Progenitor cell of endocrine pancreas (in vitro differentiated cells): ENCODE data around the gene TPCN2. TPM values are rescaled to one million over a fixed set of nuclear protein-coding genes. Genes with fewer than 3 reads are reported as not detected.
"Not testable (repeated sequence)": the region's sequence is repeated elsewhere in the genome, so short reads cannot be mapped to it uniquely, and the experiment has no call there.

Experiments used
- DNase-seq: peaks from one replicate; pipeline ENCODE4 v3.0.0; 2021; ENCODE audit warnings: low spot score; ENCODE audit not compliant: unreplicated experiment
- H3K27ac Mint-ChIP-seq: 2 replicates; pipeline ENCODE4 v1.8.0; 2021; ENCODE audit warnings: mild to moderate bottlenecking, moderate library complexity, mixed read lengths
- H3K27me3 Mint-ChIP-seq: 2 replicates; pipeline ENCODE4 v1.8.0; 2021; ENCODE audit warnings: mixed read lengths
- H3K36me3 Mint-ChIP-seq: 2 replicates; pipeline ENCODE4 v1.8.0; 2022; ENCODE audit warnings: mixed read lengths; ENCODE audit not compliant: insufficient read depth
- H3K4me1 Mint-ChIP-seq: 2 replicates; pipeline ENCODE4 v1.8.0; 2021; ENCODE audit warnings: low read depth, mixed read lengths
- H3K4me3 Mint-ChIP-seq: 2 replicates; pipeline ENCODE4 v1.8.0; 2021; ENCODE audit warnings: low read depth, mild to moderate bottlenecking, moderate library complexity, mixed read lengths
- H3K9me3 Mint-ChIP-seq: 2 replicates; pipeline ENCODE4 v1.8.0; 2021; ENCODE audit warnings: low read depth, mixed read lengths
- total RNA-seq: library from RNA; stranded (reverse); gene quantifications from 2 replicates; pipeline ENCODE4 v1.2.1, GENCODE V29; 2021
- TF ChIP-seq, protein P1 (sequence below): fragments of 200-600 bp; sonication (generic); IDR thresholded peaks from one replicate; pipeline ENCODE4 v1.5.0; 2021; ENCODE audit warnings: antibody characterized with exemption, mild to moderate bottlenecking; ENCODE audit not compliant: unreplicated experiment

The TPCN2 gene
- total RNA-seq, 1 donor from 2014 or later: 19.7 TPM

DNA sequence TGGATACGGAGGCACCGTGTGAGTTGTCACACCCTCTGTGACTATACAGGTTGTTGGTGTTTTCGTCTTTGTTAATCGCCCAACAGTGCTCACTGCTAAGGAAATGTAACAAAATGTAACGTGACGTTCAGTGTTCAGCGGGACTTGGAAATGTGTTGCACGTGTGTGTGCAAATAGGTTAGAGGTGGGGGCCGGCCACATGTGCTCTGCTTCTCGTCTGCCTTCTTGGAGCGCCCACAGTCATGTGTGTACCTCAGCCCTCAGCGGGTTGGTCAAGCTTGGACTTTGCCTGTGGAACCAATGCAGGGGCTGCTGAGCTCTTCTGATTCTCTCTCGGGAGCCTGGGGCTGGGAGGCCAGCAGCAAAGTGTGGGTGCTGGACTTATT is 99.6 kb downstream of the TPCN2 start:
- no peak overlapping the region for H3K4me3 Mint-ChIP-seq
- H3K9me3 Mint-ChIP-seq: peaks cover 27% of the 10 kb centered on the region
- no peak for DNase-seq
- TF ChIP-seq, protein P1, sequence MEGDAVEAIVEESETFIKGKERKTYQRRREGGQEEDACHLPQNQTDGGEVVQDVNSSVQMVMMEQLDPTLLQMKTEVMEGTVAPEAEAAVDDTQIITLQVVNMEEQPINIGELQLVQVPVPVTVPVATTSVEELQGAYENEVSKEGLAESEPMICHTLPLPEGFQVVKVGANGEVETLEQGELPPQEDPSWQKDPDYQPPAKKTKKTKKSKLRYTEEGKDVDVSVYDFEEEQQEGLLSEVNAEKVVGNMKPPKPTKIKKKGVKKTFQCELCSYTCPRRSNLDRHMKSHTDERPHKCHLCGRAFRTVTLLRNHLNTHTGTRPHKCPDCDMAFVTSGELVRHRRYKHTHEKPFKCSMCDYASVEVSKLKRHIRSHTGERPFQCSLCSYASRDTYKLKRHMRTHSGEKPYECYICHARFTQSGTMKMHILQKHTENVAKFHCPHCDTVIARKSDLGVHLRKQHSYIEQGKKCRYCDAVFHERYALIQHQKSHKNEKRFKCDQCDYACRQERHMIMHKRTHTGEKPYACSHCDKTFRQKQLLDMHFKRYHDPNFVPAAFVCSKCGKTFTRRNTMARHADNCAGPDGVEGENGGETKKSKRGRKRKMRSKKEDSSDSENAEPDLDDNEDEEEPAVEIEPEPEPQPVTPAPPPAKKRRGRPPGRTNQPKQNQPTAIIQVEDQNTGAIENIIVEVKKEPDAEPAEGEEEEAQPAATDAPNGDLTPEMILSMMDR: no peak
- peaks cover 14% of the 10 kb centered on the region for H3K4me1 Mint-ChIP-seq
- peaks cover 4% of the 10 kb centered on the region for H3K27me3 Mint-ChIP-seq
- H3K36me3 Mint-ChIP-seq: peaks cover 9% of the 10 kb centered on the region
- H3K27ac Mint-ChIP-seq: peak overlapping the region; percentile 57

DNA sequence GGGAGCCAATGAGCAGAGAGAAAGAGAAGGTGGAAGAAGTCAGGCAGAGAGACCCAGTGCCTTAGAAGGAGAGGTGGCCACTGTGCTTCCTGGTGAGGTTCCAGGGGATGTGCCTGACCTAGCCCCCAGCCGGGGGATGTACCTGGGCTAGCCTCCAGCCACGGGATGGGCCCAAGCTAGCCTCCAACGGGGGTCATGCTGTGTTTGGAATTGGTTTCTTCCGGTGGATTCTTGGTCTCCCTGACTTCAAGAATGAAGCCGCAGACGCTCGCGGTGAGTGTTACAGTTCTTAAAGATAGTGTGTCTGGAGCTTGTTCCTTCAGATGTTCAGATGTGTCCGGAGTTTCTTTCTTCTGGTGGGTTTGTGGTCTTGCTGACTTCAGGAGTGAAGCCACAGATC is 100.1 kb downstream of the TPCN2 start:
- DNase-seq: no peak
- Mint-ChIP-seq H3K9me3 (peaks cover 27% of the 10 kb centered on the region), H3K27me3 (peaks cover 6% of the 10 kb centered on the region), H3K4me1 (peaks cover 16% of the 10 kb centered on the region), H3K27ac (peak overlapping the region; percentile 57), H3K36me3 (peaks cover 9% of the 10 kb centered on the region), H3K4me3 (no peak overlapping the region)
- TF ChIP-seq, protein P1: no peak

DNA sequence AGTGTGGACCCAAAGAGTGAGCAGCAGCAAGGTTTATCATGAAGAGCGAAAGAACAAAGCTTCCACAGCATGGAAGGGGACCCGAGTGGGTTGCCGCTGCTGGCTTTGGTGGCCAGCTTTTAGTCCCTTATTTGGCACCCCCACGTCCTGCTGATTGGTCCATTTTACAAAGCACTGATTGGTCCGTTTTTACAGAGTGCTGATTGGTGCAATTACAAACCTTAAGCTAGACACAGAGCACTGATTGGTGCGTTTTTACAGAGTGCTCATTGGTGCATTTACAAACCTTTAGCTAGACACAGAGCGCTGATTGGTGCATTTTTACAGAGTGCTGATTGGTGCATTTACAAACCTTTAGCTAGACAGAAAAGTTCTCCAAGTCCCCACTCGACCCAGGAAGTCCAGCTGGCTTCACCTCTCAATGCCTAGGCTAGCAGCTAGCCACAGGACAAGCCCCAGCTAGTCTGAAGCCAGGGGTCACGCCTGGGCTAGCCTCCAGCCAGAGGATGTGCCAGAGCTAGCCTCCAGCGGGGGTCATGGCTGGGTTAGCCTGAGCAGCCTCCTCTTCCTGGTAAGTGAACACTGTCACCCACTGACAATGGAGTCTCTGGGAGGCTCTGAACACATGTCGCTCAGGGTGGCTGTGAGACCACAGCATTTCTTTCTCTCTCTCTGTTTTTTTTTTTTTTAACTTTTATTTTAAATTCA is 100.8 kb downstream of the TPCN2 start:
- not testable (repeated sequence) for H3K36me3 Mint-ChIP-seq, H3K4me3 Mint-ChIP-seq, H3K27me3 Mint-ChIP-seq, DNase-seq, H3K27ac Mint-ChIP-seq
- Mint-ChIP-seq H3K9me3 (peaks cover 27% of the 10 kb centered on the region), H3K4me1 (peaks cover 16% of the 10 kb centered on the region)

DNA sequence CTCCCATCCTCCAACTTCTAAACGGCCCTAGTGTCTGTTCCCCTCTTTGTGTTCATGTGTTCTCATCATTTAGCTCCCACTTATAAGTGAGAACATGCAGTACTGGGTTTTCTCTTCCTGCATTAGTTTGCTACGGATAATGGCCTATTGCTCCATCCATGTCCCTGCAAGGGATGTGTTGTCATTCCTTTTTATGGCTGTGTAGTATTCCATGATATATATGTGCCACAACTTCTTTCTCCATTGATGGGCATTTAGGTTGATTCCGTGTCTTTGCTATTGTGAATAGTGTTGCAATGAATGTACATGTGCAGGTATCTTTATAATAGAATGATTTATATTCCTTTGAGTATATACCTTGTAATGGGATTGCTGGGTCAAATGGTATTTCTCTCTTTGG is 101.4 kb downstream of the TPCN2 start:
- Mint-ChIP-seq H3K27me3 (peaks cover 6% of the 10 kb centered on the region), H3K4me3 (no peak overlapping the region), H3K4me1 (peaks cover 16% of the 10 kb centered on the region), H3K27ac (no peak overlapping the region), H3K36me3 (peaks cover 9% of the 10 kb centered on the region), H3K9me3 (peaks cover 27% of the 10 kb centered on the region)
- TF ChIP-seq, protein P1: no peak
- DNase-seq: no peak

DNA sequence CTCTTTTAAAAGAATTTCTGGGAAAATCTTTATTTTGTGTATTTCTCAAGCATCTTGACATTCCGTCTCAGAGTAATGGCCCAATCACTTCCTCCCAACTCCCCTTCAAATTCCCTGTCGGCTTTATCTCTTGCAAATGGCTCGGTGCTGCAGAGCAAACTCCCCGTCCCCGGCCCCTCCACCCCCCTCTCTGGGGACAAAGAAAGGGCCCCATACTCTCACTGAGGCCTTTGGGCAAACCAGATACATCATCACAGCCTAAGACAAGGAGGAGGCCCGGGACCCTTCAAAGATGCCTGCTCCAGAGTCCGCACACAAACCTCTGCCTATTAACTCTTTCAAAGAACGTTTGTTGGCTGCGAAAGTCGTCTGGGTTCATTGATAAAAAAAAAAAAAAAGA is 103.1 kb downstream of the TPCN2 start:
- no peak overlapping the region for H3K4me3 Mint-ChIP-seq
- H3K27ac Mint-ChIP-seq: no peak overlapping the region
- H3K36me3 Mint-ChIP-seq: peaks cover 6% of the 10 kb centered on the region
- no peak for DNase-seq
- H3K27me3 Mint-ChIP-seq: peaks cover 6% of the 10 kb centered on the region
- H3K9me3 Mint-ChIP-seq: peaks cover 12% of the 10 kb centered on the region
- H3K4me1 Mint-ChIP-seq: peaks cover 20% of the 10 kb centered on the region
- TF ChIP-seq, protein P1: no peak
